Small intestine (tissue), 7 donors: ENCODE data around the gene SYNE2. TPM values are rescaled to one million over a fixed set of nuclear protein-coding genes. Genes with fewer than 3 reads are reported as not detected.

ENCODE experiments used
- DNase-seq, 2 donors: peaks; one replicate each; pipeline versions ENCODE4 v3.0.0 to v3.0.0-alpha.2; 2013
- FAIRE-seq: peaks from 2 replicates; lab custom pipeline; 2012; peaks lifted over from hg19 to GRCh38; lab: Jason Lieb, UNC
- H3K27ac ChIP-seq, 3 donors: one replicate each; pipeline ENCODE4 v1.5.1; 2013; ENCODE audit warnings: low read length in 2 of 3, mild to moderate bottlenecking in 2 of 3, control low read depth in 1 of 3, inconsistent platforms in 1 of 3, low read depth in 1 of 3, moderate library complexity in 1 of 3
- H3K27me3 ChIP-seq, 3 donors: one replicate each; pipeline ENCODE4 v1.6.1; 2013; ENCODE audit warnings: low read length in 3 of 3, inconsistent platforms in 1 of 3; ENCODE audit not compliant: control insufficient read depth in 3 of 3, insufficient read depth in 3 of 3
- H3K36me3 ChIP-seq, 3 donors: one replicate each; pipeline ENCODE4 v1.6.1; 2013; ENCODE audit warnings: low read length in 3 of 3, inconsistent platforms in 1 of 3, low read depth in 1 of 3, mild to moderate bottlenecking in 1 of 3, moderate library complexity in 1 of 3; ENCODE audit not compliant: control insufficient read depth in 3 of 3, insufficient read depth in 2 of 3
- H3K4me1 ChIP-seq, 3 donors: one replicate each; pipeline ENCODE4 v1.6.1; 2013; ENCODE audit warnings: low read length in 2 of 3, inconsistent platforms in 1 of 3, low read depth in 1 of 3, mild to moderate bottlenecking in 1 of 3, moderate library complexity in 1 of 3; ENCODE audit not compliant: control insufficient read depth in 3 of 3, insufficient read depth in 2 of 3
- H3K4me3 ChIP-seq, 3 donors: one replicate each; pipeline ENCODE4 v1.5.1; 2013; ENCODE audit warnings: low read length in 3 of 3, control low read depth in 1 of 3, inconsistent platforms in 1 of 3, low read depth in 1 of 3, mild to moderate bottlenecking in 1 of 3, moderate library complexity in 1 of 3
- H3K9me3 ChIP-seq, 2 donors: one replicate each; pipeline ENCODE4 v1.6.1; 2013; ENCODE audit warnings: low read depth in 1 of 2, low read length in 1 of 2; ENCODE audit not compliant: control insufficient read depth in 2 of 2, insufficient read depth in 1 of 2
- WGBS, 3 donors: extraction: QIAGEN DNeasy Blood & Tissue Kit; methylation state at CpG; one replicate each; pipeline ENCODE4 v1.1.7; 2013; 5-methylcytosine and 5-hydroxymethylcytosine counted together
- polyA plus RNA-seq, 4 donors: library from polyadenylated mRNA; stranded (reverse) in 3 of 4; unstranded in 1 of 4; fragments of 200-250 nt in 3 of 4; fragments of 120-200 nt in 1 of 4; gene quantifications; one replicate each; pipeline versions ENCODE4 v1.2.1 to v1.2.3, GENCODE V29; 2013
- donor health status: healthy with polysubstance abuse.
- donor health status: control.
- donor health status: control.
- donor health status: Bipolar disorder and iron deficiency.
- donor health status: healthy.

The SYNE2 gene
- polyA plus RNA-seq, 4 donors: 13.8 to 47.4 (median 32.9) TPM

DNA sequence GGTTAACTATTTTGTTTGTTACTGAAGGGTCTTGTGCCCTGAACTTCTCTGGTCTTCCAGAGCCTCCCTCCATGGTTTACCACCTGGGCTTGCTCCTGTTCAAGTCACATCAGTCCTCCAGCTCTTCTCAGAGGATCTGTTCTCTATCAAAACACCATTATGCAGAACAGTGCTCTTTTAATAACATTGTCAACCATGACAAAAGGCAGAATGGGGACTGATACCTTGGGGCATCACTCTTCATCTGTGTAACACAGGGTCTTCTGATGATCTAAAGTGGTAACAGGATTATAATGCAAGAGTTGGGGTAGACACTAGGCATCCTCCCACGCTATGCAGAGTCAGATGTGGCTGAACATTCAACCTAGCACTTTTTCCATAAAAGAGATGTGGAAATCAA lies 403.0 kb downstream of the SYNE2 start:
- no peaks in the 10 kb centered on the region for H3K36me3 ChIP-seq
- no peaks in the 10 kb centered on the region for H3K9me3 ChIP-seq
- no peaks in the 10 kb centered on the region for H3K4me1 ChIP-seq
- H3K27ac ChIP-seq: no peak overlapping the region
- DNase-seq: no peak
- FAIRE-seq: no peak
- no peak overlapping the region for H3K4me3 ChIP-seq
- 86 to 93% (median 93%) methylated on average over 1 of the region's 1 CpG for WGBS, 3 donors
- no peaks in the 10 kb centered on the region for H3K27me3 ChIP-seq

DNA sequence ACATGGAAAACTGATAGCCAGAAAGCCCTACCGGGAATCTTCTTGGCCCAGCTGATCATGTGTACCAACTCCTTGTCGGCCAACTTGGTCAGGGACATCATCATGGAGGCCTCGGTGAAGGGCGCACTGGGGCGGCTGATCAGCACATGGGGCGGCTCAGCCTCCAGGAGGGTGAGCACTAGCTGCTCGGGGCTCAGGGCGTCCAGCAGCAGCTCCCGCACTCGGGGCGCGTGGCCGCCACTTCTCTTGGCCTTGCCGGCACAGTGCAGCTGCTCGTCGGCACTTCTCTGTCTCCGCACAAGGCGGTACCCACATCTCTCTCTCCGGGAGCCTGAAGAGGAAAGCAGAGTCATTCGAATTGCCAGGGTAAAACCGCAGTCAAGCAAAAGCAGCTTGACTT lies 407.6 kb downstream of the SYNE2 start:
- no peak overlapping the region for H3K4me3 ChIP-seq
- H3K27ac ChIP-seq: no peak overlapping the region
- 95 to 97% (median 95%) methylated on average over 21 of the region's 21 CpGs for WGBS, 3 donors
- no peak for FAIRE-seq
- H3K36me3 ChIP-seq: no peaks in the 10 kb centered on the region
- H3K27me3 ChIP-seq: no peaks in the 10 kb centered on the region
- H3K9me3 ChIP-seq: no peaks in the 10 kb centered on the region
- no peak for DNase-seq
- H3K4me1 ChIP-seq: no peaks in the 10 kb centered on the region

DNA sequence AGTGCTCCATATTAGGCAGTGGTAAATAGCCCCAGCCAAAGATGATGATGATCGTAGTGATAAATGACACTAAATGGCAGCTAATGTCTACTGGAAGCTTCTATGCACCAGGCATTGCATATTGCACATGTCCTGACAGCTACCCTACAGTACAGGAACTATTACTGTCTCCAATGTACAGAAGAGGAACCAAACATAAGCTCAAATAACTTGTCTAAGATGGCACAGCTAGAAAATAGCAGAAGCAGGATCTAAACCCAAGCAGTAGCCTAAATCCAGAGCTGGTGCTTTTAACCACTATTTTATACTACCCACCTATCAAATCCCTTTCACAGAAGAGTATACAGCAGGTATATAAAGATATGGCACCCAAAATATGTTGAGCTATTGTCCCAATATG lies 412.4 kb downstream of the SYNE2 start:
- DNase-seq (no peak), FAIRE-seq (no peak)
- Histone ChIP-seq H3K36me3 (no peaks in the 10 kb centered on the region), H3K27me3 (no peaks in the 10 kb centered on the region), H3K9me3 (no peaks in the 10 kb centered on the region), H3K4me3 (no peak overlapping the region), H3K27ac (no peak overlapping the region), H3K4me1 (no peaks in the 10 kb centered on the region)
- 91 to 100% (median 91%) methylated on average over 1 of the region's 1 CpG for WGBS, 3 donors

DNA sequence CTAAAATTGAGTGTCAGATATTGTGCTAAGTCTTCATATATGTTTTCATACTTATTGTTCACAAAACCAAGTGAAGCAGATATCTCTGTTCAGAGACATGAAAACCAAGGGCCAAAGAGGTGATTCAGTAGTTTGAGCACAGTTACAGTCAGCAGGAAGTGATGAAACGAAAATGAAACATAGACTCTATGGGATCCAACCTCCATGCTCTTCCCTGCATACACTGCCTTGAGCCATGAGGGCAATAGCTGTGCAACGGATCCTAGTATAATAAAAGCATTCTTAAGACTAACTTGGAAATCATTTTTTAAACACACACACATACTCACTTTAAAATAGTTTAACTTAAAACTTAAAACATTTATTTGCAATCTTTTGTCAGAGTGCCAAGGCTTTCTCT lies 413.4 kb downstream of the SYNE2 start:
- H3K27ac ChIP-seq: no peak overlapping the region
- no peaks in the 10 kb centered on the region for H3K4me1 ChIP-seq
- peak in 1 of 2 donors; percentile 18 for DNase-seq
- WGBS, 3 donors: 20 to 42% (median 34%) methylated on average over 2 of the region's 2 CpGs
- no peaks in the 10 kb centered on the region for H3K27me3 ChIP-seq
- no peak for FAIRE-seq
- no peaks in the 10 kb centered on the region for H3K9me3 ChIP-seq
- H3K4me3 ChIP-seq: no peak overlapping the region
- H3K36me3 ChIP-seq: no peaks in the 10 kb centered on the region

DNA sequence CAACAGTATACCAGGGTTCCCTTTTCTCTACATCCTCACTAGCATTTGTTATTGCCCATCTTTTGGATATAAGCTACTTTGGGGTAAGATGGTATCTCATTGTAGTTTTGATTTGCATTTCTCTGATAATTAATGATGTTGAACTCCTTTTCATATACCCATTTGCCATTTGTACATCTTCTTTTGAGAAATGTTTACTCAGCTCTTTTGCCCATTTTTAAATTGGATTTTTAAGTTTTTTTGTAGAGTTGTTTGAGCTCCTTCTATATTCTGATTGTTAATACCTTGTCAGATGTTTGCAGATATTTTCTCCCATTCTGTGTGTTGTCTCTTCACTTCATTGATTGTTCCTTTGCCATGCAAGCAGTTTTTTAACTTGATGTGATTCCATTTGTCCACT lies 419.2 kb downstream of the SYNE2 start:
- Histone ChIP-seq H3K27me3 (no peaks in the 10 kb centered on the region), H3K4me1 (no peaks in the 10 kb centered on the region), H3K36me3 (no peaks in the 10 kb centered on the region), H3K4me3 (no peak overlapping the region), H3K9me3 (no peaks in the 10 kb centered on the region), H3K27ac (no peak overlapping the region)
- no peak for FAIRE-seq
- no peak for DNase-seq

Other genes with a start within 250 kb of the SYNE2 start
- 10 to 100 TPM in 1 of 4 donors, 1 to 10 TPM in 3; 3.0 to 13.1 (median 5.1) TPM for gene WDR89, start 211.1 kb upstream of the SYNE2 start, polyA plus RNA-seq
- gene SGPP1, start 124.9 kb upstream of the SYNE2 start, polyA plus RNA-seq: 1 to 10 TPM; 3.2 to 8.7 (median 6.2) TPM